ENCODE results near the gene IARS1. TPM values are rescaled to one million over a fixed set of nuclear protein-coding genes. Genes with fewer than 3 reads are reported as not detected.

The IARS1 gene
- polyA plus RNA-seq, 1 of the 3 experiments (the other 2 are of a cell fraction): 30.4 TPM

- ChIA-PET POLR2A (no interaction called here), CTCF (interaction anchor here (0.9 to 1.1 kb wide), 5 partner anchors 16 to 335 kb away, joined by 3 to 5 read pairs (median 3); no protein-coding TSS in a partner anchor)
- H2AFZ ChIP-seq (ENCODE audit: low read depth): peak overlapping the region; percentile 85
- peak overlapping the region; percentile 81 to 87 for H3K4me3 ChIP-seq (ENCODE audit: low read depth in 2 of 2, low read length in 1 of 2)
- TF ChIP-seq CTCF (IDR thresholded peaks at IDR 0.05) (no peak), YY1 (IDR thresholded peaks at IDR 0.05; ENCODE audit: low read depth) (no peak), REST (IDR thresholded peaks at IDR 0.05; ENCODE audit: low read depth, low read length) (no peak), TCF12 (IDR thresholded peaks at IDR 0.05) (no peak), RFX5 (IDR thresholded peaks at IDR 0.05; ENCODE audit: low read length) (no peak), IRF3 (IDR thresholded peaks at IDR 0.05; ENCODE audit: low read depth, low read length) (no peak), CHD2 (IDR thresholded peaks at IDR 0.05; ENCODE audit: low read length, partially characterized antibody) (no peak), MXI1 (IDR thresholded peaks at IDR 0.05; ENCODE audit: low read depth, low read length) (no peak), EZH2phosphoT487 (IDR thresholded peaks at IDR 0.05; ENCODE audit: borderline replicate concordance, low read depth) (no peak), TEAD4 (IDR thresholded peaks at IDR 0.05; ENCODE audit: borderline replicate concordance, insufficient read depth) (no peak), RXRA (IDR thresholded peaks at IDR 0.05; ENCODE audit: borderline replicate concordance, low read depth) (no peak), FOXM1 (IDR thresholded peaks at IDR 0.05; ENCODE audit: low read depth) (no peak), JUND (IDR thresholded peaks at IDR 0.05) (no peak), SMC3 (IDR thresholded peaks at IDR 0.05; ENCODE audit: low read depth, low read length) (no peak), GATA2 (CRISPR knock-in tag; IDR thresholded peaks at IDR 0.05) (no peak), NFIC (IDR thresholded peaks at IDR 0.05; ENCODE audit: borderline replicate concordance) (no peak), MEF2A (IDR thresholded peaks at IDR 0.05; ENCODE audit: borderline replicate concordance, low read depth) (no peak)
- peaks cover 19% of the 10 kb centered on the region for H3F3A ChIP-seq (replicated peaks; ENCODE audit: insufficient read depth)
- H3K9ac ChIP-seq: peak overlapping the region; percentile 89
- H3K9me3 ChIP-seq: no peaks in the 10 kb centered on the region
- H4K20me1 ChIP-seq (ENCODE audit: insufficient read depth): 0 out of 2 replicates have a peak, but pooled peaks cover 6% of the 10 kb centered on the region
- WGBS (ENCODE audit: low lambda C conversion rate): 16% methylated on average over 13 of the region's 13 CpGs
- H3K36me3 ChIP-seq (replicated peaks in 1 of 2; ENCODE audit: control insufficient read depth in 1 of 2, insufficient read depth in 2 of 2, low read length in 1 of 2): peaks cover 41 to 44% of the 10 kb centered on the region in 2 experiments
- peak overlapping the region; percentile 91 for H3K4me2 ChIP-seq
- peak overlapping the region; percentile 80 to 81 for H3K27ac ChIP-seq (ENCODE audit: low read depth in 2 of 2, low read length in 1 of 2)
- no peaks in the 10 kb centered on the region for H3K9me2 ChIP-seq
- peak; percentile 5 for DNase-seq
- peaks cover 5 to 15% of the 10 kb centered on the region in 2 experiments; a peak in 3 of 4 replicates for H3K4me1 ChIP-seq (ENCODE audit: control insufficient read depth in 1 of 2, insufficient read depth in 2 of 2, low read depth in 1 of 2, low read length in 1 of 2)
- peaks cover 46% of the 10 kb centered on the region for H3K79me2 ChIP-seq (ENCODE audit: insufficient read depth)
- no peaks in the 10 kb centered on the region for H3K27me3 ChIP-seq (ENCODE audit: insufficient read depth)
Measured at GRCh38 chr9:92294297-92294676, 790 bp upstream of the IARS1 start.

All from SK-N-SH (cell line).